DND-41 (cell line): ENCODE measurements around the gene GDI1.

Source experiments
- EZH2 ChIP-seq: IDR thresholded peaks from 3 replicates; pipeline ENCODE4 v1.6.1; 2012; ENCODE audit warnings: borderline replicate concordance, low read depth, mild to moderate bottlenecking, moderate library complexity, low read length, inconsistent platforms; ENCODE audit not compliant: severe bottlenecking
- TF ChIP-seq, protein P1 (sequence below): IDR thresholded peaks from 2 replicates; pipeline ENCODE4 v1.5.1; 2012; ENCODE audit warnings: borderline replicate concordance, low read length, moderate library complexity, mild to moderate bottlenecking; ENCODE audit not compliant: poor library complexity, severe bottlenecking; ENCODE audit errors: extremely low read depth

DNA sequence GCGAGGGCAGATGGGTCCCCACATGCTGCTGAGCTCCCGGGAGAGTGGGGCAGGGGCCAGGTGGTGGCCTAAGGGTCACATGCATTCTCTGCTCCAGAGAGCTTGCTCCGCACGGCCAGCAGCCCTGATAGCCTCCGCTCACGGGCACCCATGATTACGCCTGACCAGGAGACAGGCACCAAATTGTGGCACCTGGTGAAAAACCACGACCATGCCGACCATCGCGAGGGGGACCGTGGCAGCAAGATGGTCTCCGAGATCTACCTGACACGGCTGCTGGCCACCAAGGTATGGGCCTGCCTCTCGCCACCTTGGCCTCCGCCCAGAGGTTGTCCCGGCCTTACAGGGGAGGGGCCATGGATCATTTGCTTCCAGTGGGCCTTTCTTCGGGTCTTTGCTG is 32.9 kb downstream of the GDI1 start:
- TF ChIP-seq, protein P1, sequence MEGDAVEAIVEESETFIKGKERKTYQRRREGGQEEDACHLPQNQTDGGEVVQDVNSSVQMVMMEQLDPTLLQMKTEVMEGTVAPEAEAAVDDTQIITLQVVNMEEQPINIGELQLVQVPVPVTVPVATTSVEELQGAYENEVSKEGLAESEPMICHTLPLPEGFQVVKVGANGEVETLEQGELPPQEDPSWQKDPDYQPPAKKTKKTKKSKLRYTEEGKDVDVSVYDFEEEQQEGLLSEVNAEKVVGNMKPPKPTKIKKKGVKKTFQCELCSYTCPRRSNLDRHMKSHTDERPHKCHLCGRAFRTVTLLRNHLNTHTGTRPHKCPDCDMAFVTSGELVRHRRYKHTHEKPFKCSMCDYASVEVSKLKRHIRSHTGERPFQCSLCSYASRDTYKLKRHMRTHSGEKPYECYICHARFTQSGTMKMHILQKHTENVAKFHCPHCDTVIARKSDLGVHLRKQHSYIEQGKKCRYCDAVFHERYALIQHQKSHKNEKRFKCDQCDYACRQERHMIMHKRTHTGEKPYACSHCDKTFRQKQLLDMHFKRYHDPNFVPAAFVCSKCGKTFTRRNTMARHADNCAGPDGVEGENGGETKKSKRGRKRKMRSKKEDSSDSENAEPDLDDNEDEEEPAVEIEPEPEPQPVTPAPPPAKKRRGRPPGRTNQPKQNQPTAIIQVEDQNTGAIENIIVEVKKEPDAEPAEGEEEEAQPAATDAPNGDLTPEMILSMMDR = no peak
- no peak for TF ChIP-seq EZH2
